ENCODE data around the gene MIB1. TPM values are rescaled to one million over a fixed set of nuclear protein-coding genes. Genes with fewer than 3 reads are reported as not detected.

MIB1 gene
- total RNA-seq, 1 experiment from 2014 or later, result 56.1 TPM

GRCh38 chr18:21903709-21904108 lies 163.1 kb downstream of the MIB1 start:
- TF ChIP-seq EZH2 (IDR thresholded peaks at IDR 0.05) (no peak), POLR2AphosphoS5 (IDR thresholded peaks at IDR 0.05; ENCODE audit: low read depth, low read length) (no peak), JUND (IDR thresholded peaks at IDR 0.05) (no peak), TCF7L2 (IDR thresholded peaks at IDR 0.05; ENCODE audit: borderline replicate concordance, extremely low read depth, insufficient read depth, insufficient read length) (no peak), ATF3 (IDR thresholded peaks at IDR 0.05) (no peak), ELF1 (IDR thresholded peaks at IDR 0.05; ENCODE audit: borderline replicate concordance, low read depth) (no peak), CTCF (IDR thresholded peaks at IDR 0.05 in 2 of 3, conservative IDR thresholded peaks at IDR 0.05 in 1 of 3; ENCODE audit: borderline replicate concordance in 1 of 3, insufficient read depth in 1 of 3, low read depth in 2 of 3, low read length in 2 of 3) (no peak), REST (IDR thresholded peaks at IDR 0.05; ENCODE audit: low read depth) (no peak)
- H2AFZ ChIP-seq (ENCODE audit: low read depth, low read length, poor library complexity, severe bottlenecking), result no peak overlapping the region
- H3K36me3 ChIP-seq (ENCODE audit: control insufficient read depth in 1 of 2, insufficient read depth in 2 of 2, low read length in 2 of 2), result no peaks in the 10 kb centered on the region
- CTCF ChIA-PET, result no interaction called here
- no peak overlapping the region for H3K9ac ChIP-seq (ENCODE audit: low read length)
- no peak for DNase-seq (ENCODE audit: low read depth, low spot score)
- H3K4me2 ChIP-seq (ENCODE audit: low read length), result no peak overlapping the region
- H3K9me2 ChIP-seq (ENCODE audit: insufficient read depth), result no peaks in the 10 kb centered on the region
- no peaks in the 10 kb centered on the region for H3K27me3 ChIP-seq (ENCODE audit: insufficient read depth, low read length)
- no peaks in the 10 kb centered on the region for H4K20me1 ChIP-seq (ENCODE audit: insufficient read depth)
- intact Hi-C loops (cut with micrococcal nuclease), result no loop called here
- H3K27ac ChIP-seq (ENCODE audit: low read depth, low read length), result no peak overlapping the region
- no TSS peak for BruUV-seq (replicated peaks)
- POLR2A ChIA-PET, result no interaction called here
- no peaks in the 10 kb centered on the region for H3K9me3 ChIP-seq (ENCODE audit: control insufficient read depth in 1 of 2, insufficient read depth in 1 of 2, low read depth in 1 of 2, low read length in 2 of 2)
- no peak overlapping the region for H3K4me3 ChIP-seq (replicated peaks in 1 of 2; ENCODE audit: low read depth in 1 of 2, low read length in 2 of 2)
- no peaks in the 10 kb centered on the region for H3K79me2 ChIP-seq (ENCODE audit: insufficient read depth, low read length)
- RAD21 ChIA-PET (ENCODE audit: low non-redundant PET in 1 of 2, low total read pairs in 2 of 2, uncharacterized antibody in 2 of 2, unreplicated experiment in 2 of 2), result no interaction called here
- no peak for ATAC-seq
- no peaks in the 10 kb centered on the region for H3K4me1 ChIP-seq (ENCODE audit: control insufficient read depth in 1 of 2, insufficient read depth in 2 of 2, low read length in 2 of 2)

All from HCT116 (cell line).